H1 (cell line): ENCODE data around the gene CACNA2D4. TPM values are rescaled to one million over a fixed set of nuclear protein-coding genes. Genes with fewer than 3 reads are reported as not detected.

Source experiments
- RBBP5 ChIP-seq: IDR thresholded peaks from 2 replicates; pipeline ENCODE4 v1.7.1; 2012; ENCODE audit warnings: low read depth, mild to moderate bottlenecking, inconsistent platforms, low read length, moderate library complexity, borderline replicate concordance
- polyA plus RNA-seq, 7 experiments: library from polyadenylated mRNA; depleted of rRNA in 3 of 7; stranded (reverse) in 5 of 7; unstranded in 2 of 7; fragments of >200 nt in 5 of 7; fragments of 200-250 nt in 2 of 7; gene quantifications; 1 replicate in 5 of 7; 2 replicates in 1 of 7; 4 replicates in 1 of 7; pipeline versions ENCODE4 v1.2.1 to v1.2.3, GENCODE V29; 2011 to 2013; ENCODE audit warnings: missing spikeins in 2 of 7, mixed read lengths in 2 of 7
- total RNA-seq: library from RNA; stranded (reverse); fragmentation: NEBNext Ultra II Directional; extraction: Animal tissue kit (Norgen Biotek cat#: 25700); gene quantifications from 2 replicates; pipeline ENCODE4 v1.2.1, GENCODE V29; 2021
- TF ChIP-seq, protein P1 (sequence below): IDR thresholded peaks from 2 replicates; pipeline ENCODE4 v1.6.1; 2012; ENCODE audit warnings: inconsistent platforms
- TF ChIP-seq, protein P2 (sequence below): IDR thresholded peaks from 2 replicates; pipeline ENCODE4 v1.6.1; 2011; ENCODE audit warnings: low read depth, mild to moderate bottlenecking, low read length; ENCODE audit not compliant: insufficient read depth

The CACNA2D4 gene
- total and polyA plus RNA-seq, 2 of the 8 experiments (the other 6 are each of a cell fraction or from before 2014, with no cell fraction given), result 0.44 to 0.88 TPM

DNA sequence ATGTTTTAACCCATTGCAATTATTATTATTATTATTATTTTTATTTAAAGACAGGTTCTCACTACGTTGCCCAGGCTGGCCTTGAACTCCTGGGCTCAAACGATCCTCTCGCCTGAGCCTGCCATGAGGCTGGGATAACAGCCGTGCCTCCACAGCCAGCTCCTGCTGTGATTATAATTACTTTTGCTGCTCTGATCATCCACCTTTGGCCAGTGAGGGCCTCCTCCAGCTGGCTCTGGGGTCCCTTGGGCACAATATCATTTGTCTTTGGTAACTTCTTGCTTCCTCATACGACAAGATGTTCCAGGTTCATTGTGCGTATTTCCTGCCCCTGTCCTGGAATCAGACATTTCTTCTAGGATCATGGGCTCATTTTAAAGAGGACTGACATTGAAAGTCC is 69.7 kb downstream of the CACNA2D4 start (continued):
- no peak for TF ChIP-seq RBBP5
- TF ChIP-seq, protein P1, sequence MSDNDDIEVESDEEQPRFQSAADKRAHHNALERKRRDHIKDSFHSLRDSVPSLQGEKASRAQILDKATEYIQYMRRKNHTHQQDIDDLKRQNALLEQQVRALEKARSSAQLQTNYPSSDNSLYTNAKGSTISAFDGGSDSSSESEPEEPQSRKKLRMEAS, result no peak
- TF ChIP-seq, protein P2, sequence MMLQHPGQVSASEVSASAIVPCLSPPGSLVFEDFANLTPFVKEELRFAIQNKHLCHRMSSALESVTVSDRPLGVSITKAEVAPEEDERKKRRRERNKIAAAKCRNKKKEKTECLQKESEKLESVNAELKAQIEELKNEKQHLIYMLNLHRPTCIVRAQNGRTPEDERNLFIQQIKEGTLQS, result no peak
